ENCODE data around the gene RPS6KB2. TPM values are rescaled to one million over a fixed set of nuclear protein-coding genes. Genes with fewer than 3 reads are reported as not detected.
"Not testable (repeated sequence)": the region's sequence is repeated elsewhere in the genome, so short reads cannot be mapped to it uniquely, and the experiment has no call there.

Gene RPS6KB2
- total RNA-seq, 4 donors from 2014 or later: 34.0 to 51.0 (median 48.0) TPM

- H3K4me3 ChIP-seq: no peak overlapping the region
- no peaks in the 10 kb centered on the region for H3K27me3 ChIP-seq
- intact Hi-C loops (cut with DNase I): no loop called here
Measured at GRCh38 chr11:67422891-67423290, 5.4 kb upstream of the RPS6KB2 start.

GRCh38 chr11:67423466-67423865, 4.8 kb upstream of the RPS6KB2 start:
- H3K4me3 ChIP-seq: no peak overlapping the region
- no peak for TF ChIP-seq POLR2A (IDR thresholded peaks at IDR 0.05; ENCODE audit: low read depth)
- no peak for TF ChIP-seq EP300 (IDR thresholded peaks at IDR 0.05)
- TF ChIP-seq CTCF (IDR thresholded peaks at IDR 0.05): no peak
- no peak for TF ChIP-seq POLR2AphosphoS5 (IDR thresholded peaks at IDR 0.05)
- H3K4me1 ChIP-seq: peaks cover 31 to 38% (median 32%) of the 10 kb centered on the region in 4 donors
- no peaks in the 10 kb centered on the region for H3K27me3 ChIP-seq
- intact Hi-C loops (cut with DNase I): no loop called here
- no peaks in the 10 kb centered on the region for H3K9me3 ChIP-seq
- WGBS: 91% methylated on average over 8 of the region's 13 CpGs
- H3K27ac ChIP-seq (replicated peaks in 1 of 4): no peak overlapping the region
- no peak for DNase-seq (ENCODE audit: extremely low spot score)
- H3K36me3 ChIP-seq: no peaks in the 10 kb centered on the region

More at GRCh38 chr11:67422891-67423290, 5.4 kb upstream of the RPS6KB2 start:
- Histone ChIP-seq H3K9me3 (no peaks in the 10 kb centered on the region), H3K36me3 (no peaks in the 10 kb centered on the region), H3K27ac (replicated peaks in 1 of 4) (no peak overlapping the region), H3K4me1 (peaks cover 31 to 42% (median 34%) of the 10 kb centered on the region in 4 donors)
- 78% methylated on average over 6 of the region's 6 CpGs for whole genome bisulfite sequencing
- DNase-seq (ENCODE audit: extremely low spot score): no peak
- TF ChIP-seq POLR2A (IDR thresholded peaks at IDR 0.05; ENCODE audit: low read depth) (no peak), EP300 (IDR thresholded peaks at IDR 0.05) (no peak), CTCF (IDR thresholded peaks at IDR 0.05) (no peak), POLR2AphosphoS5 (IDR thresholded peaks at IDR 0.05) (no peak)

GRCh38 chr11:67423891-67424613, 4.2 kb upstream of the RPS6KB2 start:
- no peak for DNase-seq (ENCODE audit: extremely low spot score)
- Histone ChIP-seq H3K27me3 (no peaks in the 10 kb centered on the region), H3K36me3 (no peaks in the 10 kb centered on the region), H3K4me1 (peaks cover 29 to 36% (median 33%) of the 10 kb centered on the region in 4 donors), H3K27ac (replicated peaks in 1 of 4) (no peak overlapping the region), H3K4me3 (no peak overlapping the region), H3K9me3 (no peaks in the 10 kb centered on the region)
- WGBS: 76% methylated on average over 5 of the region's 34 CpGs
- TF ChIP-seq POLR2AphosphoS5 (IDR thresholded peaks at IDR 0.05) (no peak), POLR2A (IDR thresholded peaks at IDR 0.05; ENCODE audit: low read depth) (no peak), CTCF (IDR thresholded peaks at IDR 0.05) (no peak), EP300 (IDR thresholded peaks at IDR 0.05) (no peak)
- intact Hi-C loops (cut with DNase I): no loop called here

- H3K4me3 ChIP-seq: peak overlapping the region; percentile 69 to 98 (median 80)
- H3K9me3 ChIP-seq; intact Hi-C loops (cut with DNase I); H3K27me3 ChIP-seq; DNase-seq (ENCODE audit: extremely low spot score): not testable (repeated sequence)
- H3K27ac ChIP-seq (replicated peaks in 1 of 4): peak overlapping the region; percentile 86 to 96 (median 94)
- 83% methylated on average over 18 of the region's 19 CpGs for WGBS
- peaks cover 21 to 31% (median 26%) of the 10 kb centered on the region in 4 donors for H3K4me1 ChIP-seq
- H3K36me3 ChIP-seq: peaks cover 6 to 32% (median 25%) of the 10 kb centered on the region in 4 donors
Measured at GRCh38 chr11:67427364-67427859, 882 bp upstream of the RPS6KB2 start.

GRCh38 chr11:67429038-67429668, 859 bp downstream of the RPS6KB2 start:
- H3K27me3 ChIP-seq: no peaks in the 10 kb centered on the region
- peaks cover 21 to 50% (median 42%) of the 10 kb centered on the region in 4 donors for H3K36me3 ChIP-seq
- no peak for TF ChIP-seq EP300 (IDR thresholded peaks at IDR 0.05)
- TF ChIP-seq CTCF (IDR thresholded peaks at IDR 0.05): no peak
- no peak for TF ChIP-seq POLR2A (IDR thresholded peaks at IDR 0.05; ENCODE audit: low read depth)
- TF ChIP-seq POLR2AphosphoS5 (IDR thresholded peaks at IDR 0.05): no peak
- H3K27ac ChIP-seq (replicated peaks in 1 of 4): peak overlapping the region; percentile 86 to 96 (median 94)
- DNase-seq (ENCODE audit: extremely low spot score): no peak
- peaks cover 21 to 31% (median 26%) of the 10 kb centered on the region in 4 donors for H3K4me1 ChIP-seq
- 49% methylated on average over 12 of the region's 12 CpGs for WGBS
- peak overlapping the region; percentile 69 to 98 (median 80) for H3K4me3 ChIP-seq
- no peaks in the 10 kb centered on the region for H3K9me3 ChIP-seq
- intact Hi-C loops (cut with DNase I): no loop called here
